Measurements from ENCODE around the gene TRHDE. TPM values are rescaled to one million over a fixed set of nuclear protein-coding genes. Genes with fewer than 3 reads are reported as not detected.

The TRHDE gene
- total RNA-seq, 1 experiment from 2014 or later: 1.9 TPM

DNA sequence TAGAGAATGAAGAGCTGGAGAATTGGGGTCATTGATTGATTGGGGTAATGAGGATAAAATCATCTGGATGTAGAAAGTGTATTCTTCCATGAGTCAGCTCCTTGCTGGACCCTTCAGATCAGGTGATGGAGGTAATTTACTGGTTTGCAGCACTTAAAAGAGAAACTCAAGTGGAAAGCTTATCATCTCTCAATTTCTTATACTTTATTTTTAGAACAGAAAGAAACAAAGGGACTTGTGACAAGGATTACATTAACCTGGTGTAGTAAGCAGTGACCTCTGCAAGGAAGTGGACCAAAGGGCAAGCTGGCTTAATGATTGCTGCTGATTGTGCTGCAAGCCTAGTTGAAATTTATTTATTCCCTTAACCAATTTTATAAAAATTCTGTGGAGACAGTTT is 405.0 kb downstream of the TRHDE start:
- ChIA-PET CTCF (interaction anchor here (0.6 kb wide), 1 partner anchor 1678 kb away, joined by 3 read pairs; no protein-coding TSS in a partner anchor), POLR2A (no interaction called here)

DNA sequence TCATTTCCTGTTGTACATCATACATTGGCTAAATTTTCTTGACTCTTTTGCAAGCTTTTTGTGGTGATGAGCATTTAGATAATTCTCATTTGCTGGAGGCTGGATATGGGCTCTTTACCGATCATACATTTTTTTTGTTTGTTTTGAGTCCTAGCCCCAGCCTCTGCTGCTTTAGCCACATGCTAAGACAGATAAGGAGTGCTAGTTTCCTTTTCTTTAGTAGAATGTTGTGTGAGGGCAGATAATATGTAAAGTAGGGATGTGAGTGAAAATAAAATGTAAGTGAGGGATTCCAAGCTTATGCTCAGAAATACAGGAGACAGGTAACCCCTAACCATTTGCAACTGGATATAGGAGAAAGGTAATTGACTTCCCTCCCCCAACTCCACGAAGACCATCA is 405.7 kb downstream of the TRHDE start:
- ATAC-seq (no peak), DNase-seq (ENCODE audit: low read depth, low spot score) (no peak)
- Histone ChIP-seq H3K27ac (ENCODE audit: low read length) (no peak overlapping the region), H3K27me3 (ENCODE audit: control insufficient read depth, insufficient read depth, low read length) (no peaks in the 10 kb centered on the region), H3K36me3 (ENCODE audit: control insufficient read depth, insufficient read depth, low read length) (no peaks in the 10 kb centered on the region), H3K4me1 (ENCODE audit: control insufficient read depth, insufficient read depth, low read length) (no peaks in the 10 kb centered on the region), H3K9me3 (ENCODE audit: control insufficient read depth, insufficient read depth, low read depth, low read length) (no peaks in the 10 kb centered on the region; the same call in 1 of the 2 replicates), H3K4me3 (ENCODE audit: low read depth in 2 of 2, low read length in 2 of 2) (no peak overlapping the region)
- in situ Hi-C loops (cut with HindIII; ENCODE audit: low pct_unique_long_range_greater_than_20kb, low sequenced_read_pairs): no loop called here
- ChIA-PET POLR2A (no interaction called here), CTCF (no interaction called here)
- intact Hi-C loops (cut with micrococcal nuclease; ENCODE audit: unreplicated experiment): no loop called here
- BruUV-seq (replicated peaks): no TSS peak
- no peak for TF ChIP-seq TCF7L2 (IDR thresholded peaks at IDR 0.05; ENCODE audit: low read depth, low read length)
- TF ChIP-seq, protein P1, sequence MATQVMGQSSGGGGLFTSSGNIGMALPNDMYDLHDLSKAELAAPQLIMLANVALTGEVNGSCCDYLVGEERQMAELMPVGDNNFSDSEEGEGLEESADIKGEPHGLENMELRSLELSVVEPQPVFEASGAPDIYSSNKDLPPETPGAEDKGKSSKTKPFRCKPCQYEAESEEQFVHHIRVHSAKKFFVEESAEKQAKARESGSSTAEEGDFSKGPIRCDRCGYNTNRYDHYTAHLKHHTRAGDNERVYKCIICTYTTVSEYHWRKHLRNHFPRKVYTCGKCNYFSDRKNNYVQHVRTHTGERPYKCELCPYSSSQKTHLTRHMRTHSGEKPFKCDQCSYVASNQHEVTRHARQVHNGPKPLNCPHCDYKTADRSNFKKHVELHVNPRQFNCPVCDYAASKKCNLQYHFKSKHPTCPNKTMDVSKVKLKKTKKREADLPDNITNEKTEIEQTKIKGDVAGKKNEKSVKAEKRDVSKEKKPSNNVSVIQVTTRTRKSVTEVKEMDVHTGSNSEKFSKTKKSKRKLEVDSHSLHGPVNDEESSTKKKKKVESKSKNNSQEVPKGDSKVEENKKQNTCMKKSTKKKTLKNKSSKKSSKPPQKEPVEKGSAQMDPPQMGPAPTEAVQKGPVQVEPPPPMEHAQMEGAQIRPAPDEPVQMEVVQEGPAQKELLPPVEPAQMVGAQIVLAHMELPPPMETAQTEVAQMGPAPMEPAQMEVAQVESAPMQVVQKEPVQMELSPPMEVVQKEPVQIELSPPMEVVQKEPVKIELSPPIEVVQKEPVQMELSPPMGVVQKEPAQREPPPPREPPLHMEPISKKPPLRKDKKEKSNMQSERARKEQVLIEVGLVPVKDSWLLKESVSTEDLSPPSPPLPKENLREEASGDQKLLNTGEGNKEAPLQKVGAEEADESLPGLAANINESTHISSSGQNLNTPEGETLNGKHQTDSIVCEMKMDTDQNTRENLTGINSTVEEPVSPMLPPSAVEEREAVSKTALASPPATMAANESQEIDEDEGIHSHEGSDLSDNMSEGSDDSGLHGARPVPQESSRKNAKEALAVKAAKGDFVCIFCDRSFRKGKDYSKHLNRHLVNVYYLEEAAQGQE (IDR thresholded peaks at IDR 0.05; ENCODE audit: insufficient read depth in 1 of 2, low read depth in 2 of 2, low read length in 1 of 2): no peak
- TF ChIP-seq POLR2AphosphoS5 (IDR thresholded peaks at IDR 0.05; ENCODE audit: low read depth, low read length): no peak
- TF ChIP-seq, protein P2, sequence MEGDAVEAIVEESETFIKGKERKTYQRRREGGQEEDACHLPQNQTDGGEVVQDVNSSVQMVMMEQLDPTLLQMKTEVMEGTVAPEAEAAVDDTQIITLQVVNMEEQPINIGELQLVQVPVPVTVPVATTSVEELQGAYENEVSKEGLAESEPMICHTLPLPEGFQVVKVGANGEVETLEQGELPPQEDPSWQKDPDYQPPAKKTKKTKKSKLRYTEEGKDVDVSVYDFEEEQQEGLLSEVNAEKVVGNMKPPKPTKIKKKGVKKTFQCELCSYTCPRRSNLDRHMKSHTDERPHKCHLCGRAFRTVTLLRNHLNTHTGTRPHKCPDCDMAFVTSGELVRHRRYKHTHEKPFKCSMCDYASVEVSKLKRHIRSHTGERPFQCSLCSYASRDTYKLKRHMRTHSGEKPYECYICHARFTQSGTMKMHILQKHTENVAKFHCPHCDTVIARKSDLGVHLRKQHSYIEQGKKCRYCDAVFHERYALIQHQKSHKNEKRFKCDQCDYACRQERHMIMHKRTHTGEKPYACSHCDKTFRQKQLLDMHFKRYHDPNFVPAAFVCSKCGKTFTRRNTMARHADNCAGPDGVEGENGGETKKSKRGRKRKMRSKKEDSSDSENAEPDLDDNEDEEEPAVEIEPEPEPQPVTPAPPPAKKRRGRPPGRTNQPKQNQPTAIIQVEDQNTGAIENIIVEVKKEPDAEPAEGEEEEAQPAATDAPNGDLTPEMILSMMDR (IDR thresholded peaks at IDR 0.05): no peak
- TF ChIP-seq SIN3A (IDR thresholded peaks at IDR 0.05; ENCODE audit: borderline replicate concordance, insufficient read depth, low read depth, low read length): no peak

More for the DNA sequence above, 405.0 kb downstream of the TRHDE start:
- H3K27me3 ChIP-seq (ENCODE audit: control insufficient read depth, insufficient read depth, low read length): no peaks in the 10 kb centered on the region
- no peaks in the 10 kb centered on the region; the same call in 1 of the 2 replicates for H3K9me3 ChIP-seq (ENCODE audit: control insufficient read depth, insufficient read depth, low read depth, low read length)
- in situ Hi-C loops (cut with HindIII; ENCODE audit: low pct_unique_long_range_greater_than_20kb, low sequenced_read_pairs): no loop called here
- ATAC-seq: no peak
- no TSS peak for BruUV-seq (replicated peaks)
- DNase-seq (ENCODE audit: low read depth, low spot score): no peak
- no peak overlapping the region for H3K27ac ChIP-seq (ENCODE audit: low read length)
- TF ChIP-seq SIN3A (IDR thresholded peaks at IDR 0.05; ENCODE audit: borderline replicate concordance, insufficient read depth, low read depth, low read length) (no peak), POLR2AphosphoS5 (IDR thresholded peaks at IDR 0.05; ENCODE audit: low read depth, low read length) (no peak)
- TF ChIP-seq, protein P2 (IDR thresholded peaks at IDR 0.05): no peak
- no peaks in the 10 kb centered on the region for H3K4me1 ChIP-seq (ENCODE audit: control insufficient read depth, insufficient read depth, low read length)
- no peaks in the 10 kb centered on the region for H3K36me3 ChIP-seq (ENCODE audit: control insufficient read depth, insufficient read depth, low read length)
- intact Hi-C loops (cut with micrococcal nuclease; ENCODE audit: unreplicated experiment): no loop called here
- no peak overlapping the region for H3K4me3 ChIP-seq (ENCODE audit: low read depth in 2 of 2, low read length in 2 of 2)

Data from Panc1 (cell line).